OCI-M1 (cell line): ENCODE data around the gene SPDYC.
"Not testable (repeated sequence)": the region's sequence is repeated elsewhere in the genome, so short reads cannot be mapped to it uniquely, and the experiment has no call there.

Source experiments
- DNase-seq: peaks from one replicate; lab custom pipeline; 2025; lab: John Stamatoyannopoulos, UW

The SPDYC gene

GRCh38 chr11:65134240-65134951 lies 35.6 kb upstream of the SPDYC start, which contains the start of gene SYVN1:
Gene SYVN1, minus strand, starts transcription at chr11:65134519. Its CDS starts 918 bp downstream, at chr11:65133601.
- peak; percentile 94 for DNase-seq

GRCh38 chr11:65134952-65135632 lies 34.9 kb upstream of the SPDYC start:
- peak; percentile 97 for DNase-seq

GRCh38 chr11:65135633-65136145 lies 34.3 kb upstream of the SPDYC start:
- DNase-seq: no peak

- DNase-seq: no peak
Measured at GRCh38 chr11:65136515-65137096, 33.4 kb upstream of the SPDYC start.

- no peak for DNase-seq
Measured at GRCh38 chr11:65141896-65142494, 28.0 kb upstream of the SPDYC start.

GRCh38 chr11:65147352-65148075 lies 22.5 kb upstream of the SPDYC start:
- no peak for DNase-seq

GRCh38 chr11:65148657-65149056 lies 21.4 kb upstream of the SPDYC start:
- no peak for DNase-seq

- DNase-seq: not testable (repeated sequence)
Measured at GRCh38 chr11:65150131-65150508, 19.9 kb upstream of the SPDYC start.

- peak; percentile 93 for DNase-seq
Measured at GRCh38 chr11:65150509-65151299, 19.3 kb upstream of the SPDYC start.

- peak; percentile 24 for DNase-seq
Measured at GRCh38 chr11:65151331-65151899, 18.6 kb upstream of the SPDYC start.

- peak; percentile 48 for DNase-seq
Measured at GRCh38 chr11:65152122-65152521, 17.9 kb upstream of the SPDYC start.

- no peak for DNase-seq
Measured at GRCh38 chr11:65156256-65156655, 13.8 kb upstream of the SPDYC start.

GRCh38 chr11:65156926-65157325 lies 13.1 kb upstream of the SPDYC start:
- DNase-seq: no peak

- no peak for DNase-seq
Measured at GRCh38 chr11:65157336-65157735, 12.7 kb upstream of the SPDYC start.

GRCh38 chr11:65159012-65159411 lies 11.0 kb upstream of the SPDYC start:
- no peak for DNase-seq

GRCh38 chr11:65160643-65161042 lies 9.4 kb upstream of the SPDYC start:
- no peak for DNase-seq

- DNase-seq: peak; percentile 65
Measured at GRCh38 chr11:65163684-65164083, 6.3 kb upstream of the SPDYC start.

GRCh38 chr11:65165410-65166317 lies 4.4 kb upstream of the SPDYC start:
- DNase-seq: no peak

- DNase-seq: no peak
Measured at GRCh38 chr11:65166893-65167292, 3.1 kb upstream of the SPDYC start.

GRCh38 chr11:65167656-65168055 lies 2.4 kb upstream of the SPDYC start:
- DNase-seq: no peak
